Activated T-cell treated with anti-CD3 and anti-CD28 coated beads, Interleukin-2, amount 50 U/mL, for 72 hours (primary cell): ENCODE results near the gene GPC3. TPM values are rescaled to one million over a fixed set of nuclear protein-coding genes. Genes with fewer than 3 reads are reported as not detected.

Experiments used
- ATAC-seq, 2 donors: fragments of 150-1000 bp; cut with Tn5 transposase; replicated peaks in 1 of 2; 2 replicates each; pipeline ENCODE4 v1.10.0; 2021; ENCODE audit warnings: moderate library complexity in 2 of 2, mild to moderate bottlenecking in 1 of 2
- DNase-seq, 2 donors: peaks; one replicate each; pipeline ENCODE4 v3.0.0; 2021 to 2022; ENCODE audit warnings: mixed read lengths in 1 of 2
- H3K27ac Mint-ChIP-seq: one replicate; pipeline ENCODE4 v1.8.0; 2022; ENCODE audit warnings: mild to moderate bottlenecking, moderate library complexity, mixed read lengths
- H3K27me3 Mint-ChIP-seq: one replicate; pipeline ENCODE4 v1.8.0; 2022; ENCODE audit warnings: low read depth, mixed read lengths
- H3K36me3 Mint-ChIP-seq, 2 donors: one replicate each; pipeline ENCODE4 v1.8.0; 2022; ENCODE audit warnings: mixed read lengths in 2 of 2, mild to moderate bottlenecking in 1 of 2; ENCODE audit not compliant: insufficient read depth in 2 of 2
- H3K4me1 Mint-ChIP-seq: one replicate; pipeline ENCODE4 v1.8.0; 2022; ENCODE audit warnings: low read depth, mixed read lengths
- H3K4me3 Mint-ChIP-seq, 2 donors: one replicate each; pipeline ENCODE4 v1.8.0; 2022; ENCODE audit warnings: mild to moderate bottlenecking in 2 of 2, mixed read lengths in 2 of 2, moderate library complexity in 2 of 2
- H3K9me3 Mint-ChIP-seq, 2 donors: one replicate each; pipeline ENCODE4 v1.8.0; 2022; ENCODE audit warnings: mixed read lengths in 2 of 2
- total RNA-seq, 2 donors: library from RNA; stranded (reverse); gene quantifications; one replicate each; pipeline ENCODE4 v1.2.3, GENCODE V29; 2022

Gene GPC3
- total RNA-seq, 2 donors from 2014 or later = 0.39 to 0.41 TPM

DNA sequence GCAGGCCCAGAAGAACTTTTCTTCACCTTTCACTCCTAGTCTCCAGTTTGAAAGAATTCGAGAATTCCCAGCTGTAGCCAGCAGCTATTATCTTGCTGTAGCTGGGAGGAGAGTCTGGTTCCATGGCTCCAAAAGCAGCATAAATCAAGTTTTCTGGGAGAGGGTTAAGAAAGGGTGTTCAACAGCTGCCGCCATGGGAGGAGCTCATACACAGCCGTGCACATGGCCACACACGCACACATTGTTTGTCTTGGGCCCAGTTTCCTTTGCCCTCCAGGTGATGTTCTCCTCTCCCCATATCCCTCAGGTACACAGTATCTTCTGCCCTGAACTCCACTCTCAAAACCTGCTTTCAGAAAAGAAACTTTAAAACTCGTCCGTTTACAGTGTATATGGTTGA is 4.1 kb upstream of the GPC3 start:
- no peak overlapping the region for H3K27ac Mint-ChIP-seq
- ATAC-seq (no peak), DNase-seq (no peak)
- H3K27me3 Mint-ChIP-seq = peaks cover 32% of the 10 kb centered on the region
- H3K4me1 Mint-ChIP-seq = peaks cover 4% of the 10 kb centered on the region
- H3K9me3 Mint-ChIP-seq = no peaks in the 10 kb centered on the region
- H3K4me3 Mint-ChIP-seq = no peak overlapping the region
- no peaks in the 10 kb centered on the region for H3K36me3 Mint-ChIP-seq

DNA sequence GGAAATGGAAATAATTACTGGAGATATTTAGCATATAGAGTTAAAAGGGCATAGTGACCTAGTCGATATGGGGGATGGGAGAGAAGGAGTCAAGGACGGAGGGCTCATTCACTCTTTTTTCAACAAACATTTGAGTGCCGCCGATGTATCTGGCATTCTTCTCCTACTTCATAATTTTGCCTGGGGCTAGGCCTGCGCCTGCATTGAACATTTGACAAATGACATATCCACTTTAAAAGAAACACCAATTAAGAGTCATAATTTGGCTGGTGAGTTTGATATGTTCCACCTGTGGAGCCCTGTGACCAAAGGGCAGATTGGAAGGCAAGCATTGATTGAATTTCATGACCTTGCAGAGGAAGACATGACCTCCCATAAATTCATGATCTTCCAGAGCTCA is 2.6 kb upstream of the GPC3 start:
- ATAC-seq (no peak), DNase-seq (no peak)
- no peak overlapping the region for H3K4me3 Mint-ChIP-seq
- H3K27ac Mint-ChIP-seq = no peak overlapping the region
- H3K9me3 Mint-ChIP-seq = no peaks in the 10 kb centered on the region
- peaks cover 4% of the 10 kb centered on the region for H3K4me1 Mint-ChIP-seq
- H3K27me3 Mint-ChIP-seq = peaks cover 40% of the 10 kb centered on the region
- H3K36me3 Mint-ChIP-seq = no peaks in the 10 kb centered on the region

DNA sequence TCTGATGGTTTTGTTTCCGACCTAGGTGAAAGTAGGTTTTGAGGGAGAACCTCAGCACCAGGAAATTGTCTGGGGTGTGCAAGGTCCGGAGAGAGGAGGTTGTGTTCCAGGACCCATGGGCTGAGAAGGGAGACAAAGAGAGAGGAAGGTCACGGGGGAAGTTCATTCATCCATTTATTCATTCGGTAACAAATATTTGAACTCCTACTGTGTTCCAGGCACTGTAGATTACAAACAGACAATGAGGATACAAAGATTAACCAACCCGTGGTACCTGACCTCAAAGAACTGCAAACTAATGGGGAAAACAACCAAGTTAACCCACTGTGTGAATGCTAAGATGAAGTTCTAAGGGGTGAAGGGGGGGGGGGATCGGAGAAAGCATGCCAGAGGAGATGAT is 1.8 kb upstream of the GPC3 start:
- DNase-seq = no peak
- Mint-ChIP-seq H3K36me3 (no peaks in the 10 kb centered on the region), H3K4me1 (peaks cover 4% of the 10 kb centered on the region)

DNA sequence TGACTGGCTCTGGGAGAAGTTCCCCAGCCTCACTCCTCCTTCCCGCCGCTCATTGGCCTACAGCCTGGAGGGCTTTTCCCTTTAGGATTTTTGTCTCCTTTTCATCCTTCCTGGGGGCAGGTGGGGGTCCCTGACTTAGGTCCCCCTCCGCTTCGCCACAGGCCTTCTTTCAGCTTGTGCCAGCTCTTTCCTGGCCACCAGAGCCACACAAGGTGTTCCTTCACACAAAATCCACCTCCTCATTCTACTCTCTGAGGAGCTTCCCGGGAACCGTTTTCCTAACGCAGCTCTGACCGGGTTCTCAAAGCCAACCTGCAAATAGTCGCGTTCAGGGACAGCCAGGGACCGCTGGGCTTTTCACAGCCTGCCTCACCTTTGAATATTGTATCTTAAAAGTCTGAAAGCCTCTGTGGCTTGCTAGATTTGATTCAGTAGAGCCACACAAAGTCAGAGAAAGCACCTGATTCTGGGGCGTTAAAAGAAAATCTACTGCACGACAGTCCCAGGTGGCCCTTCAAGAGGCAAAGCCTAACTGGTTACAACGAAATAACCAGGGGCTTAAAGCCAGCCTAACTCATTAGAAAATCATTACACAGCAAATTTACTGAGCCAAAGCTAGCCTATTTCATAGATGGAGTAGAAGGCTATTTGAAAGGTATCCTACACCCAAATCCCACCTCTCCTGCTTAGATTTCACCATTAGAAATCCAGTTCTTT is 731 bp upstream of the GPC3 start:
- Mint-ChIP-seq H3K27me3 (peaks cover 51% of the 10 kb centered on the region), H3K27ac (no peak overlapping the region), H3K4me1 (peaks cover 4% of the 10 kb centered on the region), H3K9me3 (no peaks in the 10 kb centered on the region), H3K4me3 (peak overlapping the region; percentile 75 to 77), H3K36me3 (no peaks in the 10 kb centered on the region)
- ATAC-seq (no peak), DNase-seq (no peak)

More for the DNA sequence above, 1.8 kb upstream of the GPC3 start:
- Mint-ChIP-seq H3K4me3 (no peak overlapping the region), H3K9me3 (no peaks in the 10 kb centered on the region), H3K27me3 (peaks cover 45% of the 10 kb centered on the region), H3K27ac (no peak overlapping the region)
- ATAC-seq = no peak

DNA sequence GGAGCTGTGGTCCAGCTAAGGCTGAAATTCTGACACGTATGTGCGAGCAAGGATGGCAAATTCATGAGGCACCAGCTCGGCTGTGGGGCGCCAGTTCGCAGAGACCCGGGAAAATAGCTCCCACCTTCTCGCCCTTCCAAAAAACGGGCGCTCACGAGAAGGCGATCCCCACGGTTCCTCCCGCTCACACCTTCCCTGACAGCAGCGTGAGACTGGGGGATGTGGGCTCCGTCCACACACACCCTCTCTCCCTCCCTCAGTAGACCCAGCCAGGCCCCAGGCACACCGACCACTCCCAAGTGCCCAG is 584 bp downstream of the GPC3 start:
- Mint-ChIP-seq H3K27me3 (peaks cover 60% of the 10 kb centered on the region), H3K36me3 (no peaks in the 10 kb centered on the region), H3K9me3 (no peaks in the 10 kb centered on the region), H3K4me1 (peaks cover 4% of the 10 kb centered on the region), H3K4me3 (peak overlapping the region in 1 of 2 donors; percentile 46), H3K27ac (no peak overlapping the region)
- ATAC-seq (no peak), DNase-seq (no peak)

DNA sequence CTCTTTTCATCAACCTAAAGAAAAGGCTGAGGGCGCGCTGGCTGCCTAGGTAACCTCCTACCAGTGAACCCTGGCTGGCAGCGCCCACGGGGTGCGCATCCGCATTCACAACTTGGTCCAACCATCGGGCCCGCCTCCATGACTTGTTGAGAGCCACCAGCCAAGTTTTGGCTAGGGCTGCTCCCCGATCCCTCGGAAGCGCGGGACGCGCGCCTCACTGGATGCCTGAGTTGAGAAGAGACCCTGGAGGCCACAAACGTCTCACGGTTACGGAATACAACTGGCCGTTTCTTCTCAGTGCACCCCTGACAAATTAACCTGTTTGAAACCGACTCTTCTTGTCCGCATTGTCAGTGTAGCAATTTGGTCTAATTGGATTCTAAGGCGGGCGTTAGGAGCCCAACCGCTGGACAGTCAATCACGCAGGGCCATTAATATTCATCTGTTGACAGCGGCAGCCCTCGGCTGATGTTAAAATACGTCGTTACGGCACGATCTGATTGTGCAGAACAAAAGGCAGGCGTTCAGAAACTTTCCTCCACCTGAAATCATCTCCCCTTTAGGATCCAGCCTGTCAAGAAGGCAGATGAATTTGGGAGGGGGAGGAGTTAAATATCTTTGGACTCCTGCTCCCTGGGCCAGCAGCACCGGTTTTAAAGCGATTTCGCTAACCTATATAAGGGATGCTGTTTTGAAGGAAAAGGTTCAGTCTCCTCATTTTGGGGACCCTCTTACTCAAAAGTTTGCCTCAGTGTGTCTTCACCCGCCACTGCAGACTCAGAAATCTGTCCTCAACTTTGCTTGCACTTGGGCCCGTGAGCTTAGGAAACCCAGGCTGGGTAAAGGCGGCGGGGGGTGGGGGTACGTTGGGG is 1.2 kb downstream of the GPC3 start:
- peaks cover 64% of the 10 kb centered on the region for H3K27me3 Mint-ChIP-seq
- no peaks in the 10 kb centered on the region for H3K9me3 Mint-ChIP-seq
- H3K4me3 Mint-ChIP-seq = peak overlapping the region; percentile 56 to 61
- ATAC-seq = no peak
- DNase-seq = no peak
- H3K27ac Mint-ChIP-seq = no peak overlapping the region
- H3K36me3 Mint-ChIP-seq = no peaks in the 10 kb centered on the region
- H3K4me1 Mint-ChIP-seq = peaks cover 4% of the 10 kb centered on the region

DNA sequence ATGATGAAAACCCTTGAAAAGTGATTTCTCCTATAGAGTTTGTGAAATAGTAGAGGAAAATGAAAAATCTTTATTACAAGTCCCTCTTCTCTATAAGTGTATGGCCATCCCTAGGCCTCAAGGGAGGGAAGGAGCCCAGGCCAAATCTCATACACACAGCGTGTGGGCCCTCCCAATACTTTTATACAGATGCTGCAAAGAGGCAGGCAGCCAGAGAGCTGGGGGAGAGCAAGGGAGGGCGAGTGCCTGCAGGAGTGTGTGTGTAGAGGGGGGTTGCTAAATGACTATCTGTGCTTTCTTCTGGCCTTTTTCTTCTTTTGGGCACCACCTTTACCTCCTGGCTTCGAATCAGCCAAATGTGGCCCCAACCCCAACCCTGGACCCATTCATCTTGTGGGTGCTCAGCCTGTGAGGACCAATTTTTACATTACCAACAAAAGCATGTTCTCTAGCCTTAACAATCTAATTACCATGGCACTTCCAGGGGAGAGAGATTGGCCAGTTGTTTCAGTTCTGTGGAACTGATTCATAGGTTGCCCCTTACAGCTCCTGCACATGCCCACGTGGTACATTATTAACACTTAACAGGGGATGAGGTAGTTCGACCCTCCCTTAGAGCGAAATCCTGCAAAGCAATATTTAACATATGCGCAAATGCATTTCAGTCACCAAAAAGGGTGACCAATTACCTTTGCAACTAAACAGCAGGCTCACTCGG is 2.0 kb downstream of the GPC3 start:
- H3K27ac Mint-ChIP-seq = no peak overlapping the region
- no peak overlapping the region for H3K4me3 Mint-ChIP-seq
- H3K4me1 Mint-ChIP-seq = peaks cover 4% of the 10 kb centered on the region

DNA sequence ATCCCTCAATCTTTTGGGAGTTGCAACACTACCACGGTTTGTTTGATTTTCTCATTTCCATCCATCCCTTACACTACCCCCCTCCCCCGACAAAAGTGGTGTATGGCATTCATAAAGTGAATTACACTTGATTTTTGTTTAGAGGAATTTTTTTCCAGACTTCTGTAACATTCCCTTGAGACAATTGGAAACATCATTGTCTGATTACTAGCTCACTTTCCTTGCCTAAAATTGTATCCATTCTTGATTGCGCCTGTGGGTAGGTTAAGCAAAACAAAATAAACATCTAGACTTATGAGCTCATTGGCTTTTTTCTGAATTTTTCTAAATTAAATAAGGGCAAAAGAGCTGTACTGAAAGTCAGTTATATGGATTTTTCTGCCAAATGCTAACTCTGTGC is 3.5 kb downstream of the GPC3 start:
- Mint-ChIP-seq H3K9me3 (no peaks in the 10 kb centered on the region), H3K27me3 (peaks cover 60% of the 10 kb centered on the region), H3K4me3 (no peak overlapping the region), H3K36me3 (no peaks in the 10 kb centered on the region), H3K27ac (no peak overlapping the region), H3K4me1 (peaks cover 4% of the 10 kb centered on the region)
- DNase-seq (no peak), ATAC-seq (no peak)

More for the DNA sequence above, 2.0 kb downstream of the GPC3 start:
- ATAC-seq (no peak), DNase-seq (no peak)
- H3K27me3 Mint-ChIP-seq = peaks cover 64% of the 10 kb centered on the region
- no peaks in the 10 kb centered on the region for H3K9me3 Mint-ChIP-seq
- H3K36me3 Mint-ChIP-seq = no peaks in the 10 kb centered on the region

DNA sequence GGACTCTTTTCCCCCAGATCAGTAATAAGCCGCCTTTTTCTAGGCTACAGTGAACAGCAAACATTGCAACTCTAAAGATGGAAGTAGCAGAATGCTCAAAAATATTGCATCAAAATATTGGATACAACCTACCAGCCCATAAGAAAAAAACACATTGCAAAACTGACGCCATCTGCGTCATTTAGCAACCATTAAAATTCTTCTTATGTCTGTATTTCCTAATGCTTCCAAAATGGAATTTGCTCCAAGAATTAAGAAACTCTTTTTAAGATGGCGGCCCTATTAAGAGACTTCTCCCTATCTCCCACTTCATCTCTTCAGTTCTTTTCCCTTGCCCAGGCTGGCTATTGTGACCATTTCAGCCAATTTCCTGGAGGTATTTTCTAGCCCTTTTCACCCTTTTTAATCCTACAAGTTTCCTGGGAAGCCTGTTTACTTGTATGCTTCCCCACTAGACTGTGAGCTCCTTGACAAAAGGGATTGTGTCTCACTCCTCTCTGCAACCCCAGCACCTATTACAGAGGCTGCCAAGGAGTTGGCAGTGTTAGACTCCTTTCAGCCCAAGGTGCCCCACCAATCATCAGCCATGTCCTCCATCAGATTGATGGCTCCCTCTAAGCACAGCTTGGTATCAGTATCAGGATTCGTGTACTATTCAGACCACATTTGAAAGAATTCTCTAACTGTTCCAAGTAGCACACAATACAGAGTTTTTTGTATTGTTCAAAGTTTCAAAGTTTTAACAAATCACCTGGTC is 4.4 kb downstream of the GPC3 start:
- Mint-ChIP-seq H3K9me3 (no peaks in the 10 kb centered on the region), H3K27ac (no peak overlapping the region), H3K27me3 (peaks cover 60% of the 10 kb centered on the region), H3K36me3 (no peaks in the 10 kb centered on the region), H3K4me1 (peaks cover 2% of the 10 kb centered on the region), H3K4me3 (no peak overlapping the region)
- ATAC-seq = no peak
- DNase-seq = no peak

DNA sequence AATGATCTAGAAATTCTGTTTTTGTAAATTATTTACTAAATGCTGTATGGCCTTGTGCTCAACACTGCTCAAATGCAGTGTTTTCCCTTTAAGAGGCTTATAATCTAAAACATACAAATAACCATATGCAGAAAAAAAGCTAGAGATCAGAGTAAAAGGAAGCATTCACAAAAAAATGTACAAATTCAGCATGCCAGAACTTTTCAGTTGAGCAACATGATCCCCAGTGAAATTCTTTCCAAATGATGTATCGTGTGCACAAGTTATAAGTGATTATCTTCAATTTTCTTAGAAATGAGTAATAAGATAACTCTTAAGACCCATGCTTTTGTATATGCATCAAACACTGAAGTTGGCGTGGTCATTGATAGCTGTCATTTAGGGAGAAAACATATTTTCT is 5.0 kb downstream of the GPC3 start:
- H3K9me3 Mint-ChIP-seq = no peaks in the 10 kb centered on the region
- H3K36me3 Mint-ChIP-seq = no peaks in the 10 kb centered on the region

DNA sequence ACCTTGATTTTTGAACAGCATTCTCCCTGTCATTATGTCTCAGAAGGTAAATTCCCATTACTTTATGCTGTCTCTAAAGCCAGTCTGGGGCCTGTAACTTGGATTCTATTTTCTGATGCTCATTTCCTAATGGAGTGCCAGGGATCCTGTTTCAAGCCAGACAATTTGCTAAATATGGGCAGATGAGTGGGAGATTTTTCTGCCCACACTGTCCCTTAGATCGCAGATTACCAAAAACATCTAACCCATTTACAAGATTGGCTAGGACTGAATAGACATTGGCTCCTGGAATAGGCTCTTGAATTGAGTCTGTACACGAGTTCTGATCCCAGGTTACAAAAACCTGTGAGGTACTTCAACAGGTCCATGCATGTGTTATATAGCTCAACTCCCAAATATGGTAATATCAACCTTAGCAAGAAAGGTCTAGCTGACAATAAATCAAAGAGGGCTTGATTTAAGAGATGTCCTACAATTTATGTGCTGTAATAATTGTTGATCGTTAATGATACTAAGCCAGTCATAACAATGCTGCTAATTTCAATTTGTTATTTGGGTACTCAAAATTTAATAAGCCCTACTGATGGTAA is 5.7 kb downstream of the GPC3 start:
- Mint-ChIP-seq H3K4me1 (no peaks in the 10 kb centered on the region), H3K36me3 (no peaks in the 10 kb centered on the region), H3K4me3 (no peak overlapping the region), H3K9me3 (no peaks in the 10 kb centered on the region), H3K27ac (no peak overlapping the region), H3K27me3 (peaks cover 68% of the 10 kb centered on the region)
- DNase-seq (no peak), ATAC-seq (no peak)

More for the DNA sequence above, 5.0 kb downstream of the GPC3 start:
- no peak overlapping the region for H3K27ac Mint-ChIP-seq
- peaks cover 61% of the 10 kb centered on the region for H3K27me3 Mint-ChIP-seq
- no peak overlapping the region for H3K4me3 Mint-ChIP-seq
- DNase-seq = no peak
- no peak for ATAC-seq
- no peaks in the 10 kb centered on the region for H3K4me1 Mint-ChIP-seq

DNA sequence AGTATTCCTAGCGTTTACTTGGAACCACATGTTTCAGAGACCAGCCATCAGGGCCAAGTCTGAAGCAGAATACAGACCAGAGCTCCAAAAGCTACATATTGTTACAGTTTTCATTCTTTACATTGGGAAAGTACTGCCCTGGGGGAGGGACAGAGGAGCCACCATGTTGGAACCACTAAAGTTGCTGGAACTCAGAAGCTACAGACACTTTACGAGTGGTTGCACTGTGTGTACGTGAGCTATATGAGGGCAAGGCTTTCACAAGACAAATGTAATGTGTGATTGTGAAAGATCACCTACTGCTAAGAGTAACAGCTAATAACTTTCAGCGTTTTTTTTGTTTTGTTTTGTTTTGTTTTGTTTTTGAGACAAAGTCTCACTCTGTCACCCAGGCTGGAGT is 11.7 kb downstream of the GPC3 start:
- no peak overlapping the region for H3K4me3 Mint-ChIP-seq
- H3K27ac Mint-ChIP-seq = no peak overlapping the region

More for the DNA sequence above, 11.7 kb downstream of the GPC3 start:
- no peak for DNase-seq
- Mint-ChIP-seq H3K4me1 (no peaks in the 10 kb centered on the region), H3K36me3 (no peaks in the 10 kb centered on the region), H3K9me3 (peaks cover 0 to 2% of the 10 kb centered on the region in 2 donors), H3K27me3 (peaks cover 54% of the 10 kb centered on the region)
- no peak for ATAC-seq
